ENCODE results near the gene TAF3. TPM values are rescaled to one million over a fixed set of nuclear protein-coding genes. Genes with fewer than 3 reads are reported as not detected.

Gene TAF3
- total and polyA plus RNA-seq, 2 donors (not counting 1 experiment from before 2014, with no cell fraction given), result 7.0 to 20.1 TPM

DNA sequence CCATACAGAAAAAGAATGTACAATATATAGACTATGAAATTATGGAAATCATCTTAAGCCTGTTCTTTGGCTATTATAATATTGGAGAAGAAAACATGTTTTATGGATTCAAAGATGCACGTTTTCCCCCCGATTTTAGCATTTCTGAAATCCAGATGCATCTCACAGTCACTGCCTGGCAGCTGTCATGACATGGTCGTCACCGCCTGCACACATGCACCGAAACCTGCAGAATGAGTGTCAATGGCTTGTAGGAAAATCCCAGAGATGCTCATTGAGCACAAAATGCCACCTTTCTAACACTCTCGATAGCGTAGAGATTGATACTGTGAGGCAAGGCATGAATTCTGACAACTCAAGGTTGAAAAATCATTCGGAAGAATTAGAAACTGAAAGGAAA lies 115.5 kb downstream of the TAF3 start:
- no peak overlapping the region for H3K4me3 Mint-ChIP-seq
- WGBS (ENCODE audit: insufficient coverage), result 100% methylated on average over 2 of the region's 8 CpGs
- ATAC-seq (ENCODE audit: low read depth) (no peak), DNase-seq (no peak)
- Histone ChIP-seq H3K27ac (ENCODE audit: low read length in 2 of 2) (no peak overlapping the region), H3K9me3 (ENCODE audit: control extremely low read depth in 1 of 3, control insufficient read depth in 2 of 3, insufficient read depth in 1 of 3, low read length in 2 of 3) (peaks cover 0 to 8% (median 0%) of the 10 kb centered on the region in 3 donors), H3K4me3 (ENCODE audit: control extremely low read depth in 1 of 5, extremely low read depth in 1 of 5, insufficient read depth in 1 of 5, low read depth in 2 of 5, low read length in 4 of 5) (no peak overlapping the region), H3K36me3 (replicated peaks in 1 of 2; ENCODE audit: control extremely low read depth in 1 of 2, control insufficient read depth in 1 of 2, extremely low read depth in 1 of 2, insufficient read depth in 2 of 2, low read length in 1 of 2) (no peaks in the 10 kb centered on the region), H3K27me3 (replicated peaks in 1 of 4; ENCODE audit: control extremely low read depth in 1 of 4, control insufficient read depth in 3 of 4, insufficient read depth in 4 of 4, low read length in 3 of 4) (no peaks in the 10 kb centered on the region), H3K4me2 (replicated peaks; ENCODE audit: low read depth, low read length, poor library complexity, severe bottlenecking) (no peak overlapping the region), H3K9ac (ENCODE audit: low read length) (no peak overlapping the region), H2AFZ (ENCODE audit: insufficient read depth, low read depth, low read length, poor library complexity, severe bottlenecking) (no peak overlapping the region), H3K4me1 (ENCODE audit: control insufficient read depth in 2 of 2, insufficient read depth in 2 of 2, low read length in 2 of 2) (no peaks in the 10 kb centered on the region), H4K20me1 (ENCODE audit: control insufficient read depth, insufficient read depth, low read length, poor library complexity, severe bottlenecking) (peaks cover 8% of the 10 kb centered on the region), H3K79me2 (ENCODE audit: control insufficient read depth, insufficient read depth, low read length) (peaks cover 14% of the 10 kb centered on the region)
- no peak overlapping the region for H3K27ac Mint-ChIP-seq
- TF ChIP-seq EZH2 (IDR thresholded peaks at IDR 0.05; ENCODE audit: borderline replicate concordance, insufficient read depth, low read depth, low read length, poor library complexity, severe bottlenecking), result no peak
- TF ChIP-seq, protein P1, sequence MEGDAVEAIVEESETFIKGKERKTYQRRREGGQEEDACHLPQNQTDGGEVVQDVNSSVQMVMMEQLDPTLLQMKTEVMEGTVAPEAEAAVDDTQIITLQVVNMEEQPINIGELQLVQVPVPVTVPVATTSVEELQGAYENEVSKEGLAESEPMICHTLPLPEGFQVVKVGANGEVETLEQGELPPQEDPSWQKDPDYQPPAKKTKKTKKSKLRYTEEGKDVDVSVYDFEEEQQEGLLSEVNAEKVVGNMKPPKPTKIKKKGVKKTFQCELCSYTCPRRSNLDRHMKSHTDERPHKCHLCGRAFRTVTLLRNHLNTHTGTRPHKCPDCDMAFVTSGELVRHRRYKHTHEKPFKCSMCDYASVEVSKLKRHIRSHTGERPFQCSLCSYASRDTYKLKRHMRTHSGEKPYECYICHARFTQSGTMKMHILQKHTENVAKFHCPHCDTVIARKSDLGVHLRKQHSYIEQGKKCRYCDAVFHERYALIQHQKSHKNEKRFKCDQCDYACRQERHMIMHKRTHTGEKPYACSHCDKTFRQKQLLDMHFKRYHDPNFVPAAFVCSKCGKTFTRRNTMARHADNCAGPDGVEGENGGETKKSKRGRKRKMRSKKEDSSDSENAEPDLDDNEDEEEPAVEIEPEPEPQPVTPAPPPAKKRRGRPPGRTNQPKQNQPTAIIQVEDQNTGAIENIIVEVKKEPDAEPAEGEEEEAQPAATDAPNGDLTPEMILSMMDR (IDR thresholded peaks at IDR 0.05), result no peak
- H3K9me3 Mint-ChIP-seq (ENCODE audit: insufficient read depth), result peaks cover 9% of the 10 kb centered on the region
- no peaks in the 10 kb centered on the region for H3K4me1 Mint-ChIP-seq
- ChIA-PET CTCF (no interaction called here), POLR2A (no interaction called here)
- intact Hi-C loops (cut with micrococcal nuclease), result no loop called here
- H3K27me3 Mint-ChIP-seq, result no peaks in the 10 kb centered on the region

GRCh38 chr10:7937315-7937945 lies 119.1 kb downstream of the TAF3 start:
- no peaks in the 10 kb centered on the region for H3K36me3 ChIP-seq (replicated peaks in 1 of 2; ENCODE audit: control extremely low read depth in 1 of 2, control insufficient read depth in 1 of 2, extremely low read depth in 1 of 2, insufficient read depth in 2 of 2, low read length in 1 of 2)
- H2AFZ ChIP-seq (ENCODE audit: insufficient read depth, low read depth, low read length, poor library complexity, severe bottlenecking), result no peak overlapping the region
- no peaks in the 10 kb centered on the region for H3K27me3 ChIP-seq (replicated peaks in 1 of 4; ENCODE audit: control extremely low read depth in 1 of 4, control insufficient read depth in 3 of 4, insufficient read depth in 4 of 4, low read length in 3 of 4)
- peaks cover 5% of the 10 kb centered on the region for H3K79me2 ChIP-seq (ENCODE audit: control insufficient read depth, insufficient read depth, low read length)
- H3K9me3 ChIP-seq (ENCODE audit: control extremely low read depth in 1 of 3, control insufficient read depth in 2 of 3, insufficient read depth in 1 of 3, low read length in 2 of 3), result peaks cover 0 to 8% (median 0%) of the 10 kb centered on the region in 3 donors
- Mint-ChIP-seq H3K27ac (no peak overlapping the region), H3K27me3 (no peaks in the 10 kb centered on the region), H3K4me1 (peaks cover 2% of the 10 kb centered on the region), H3K9me3 (ENCODE audit: insufficient read depth) (peaks cover 16% of the 10 kb centered on the region), H3K4me3 (no peak overlapping the region)
- no peak overlapping the region for H3K27ac ChIP-seq (ENCODE audit: low read length in 2 of 2)
- H3K4me1 ChIP-seq (ENCODE audit: control insufficient read depth in 2 of 2, insufficient read depth in 2 of 2, low read length in 2 of 2), result no peaks in the 10 kb centered on the region
- ChIA-PET POLR2A (no interaction called here), CTCF (no interaction called here)
- no peak overlapping the region for H3K4me3 ChIP-seq (ENCODE audit: control extremely low read depth in 1 of 5, extremely low read depth in 1 of 5, insufficient read depth in 1 of 5, low read depth in 2 of 5, low read length in 4 of 5)
- H3K4me2 ChIP-seq (replicated peaks; ENCODE audit: low read depth, low read length, poor library complexity, severe bottlenecking), result no peak overlapping the region
- 100% methylated on average over 3 of the region's 5 CpGs for WGBS (ENCODE audit: insufficient coverage)
- H4K20me1 ChIP-seq (ENCODE audit: control insufficient read depth, insufficient read depth, low read length, poor library complexity, severe bottlenecking), result no peaks in the 10 kb centered on the region
- intact Hi-C loops (cut with micrococcal nuclease), result no loop called here
- DNase-seq (no peak), ATAC-seq (ENCODE audit: low read depth) (no peak)
- H3K9ac ChIP-seq (ENCODE audit: low read length), result no peak overlapping the region
- TF ChIP-seq, protein P1 (IDR thresholded peaks at IDR 0.05), result no peak
- TF ChIP-seq EZH2 (IDR thresholded peaks at IDR 0.05; ENCODE audit: borderline replicate concordance, insufficient read depth, low read depth, low read length, poor library complexity, severe bottlenecking), result no peak
